Panc1 (cell line): ENCODE data around the gene ECI1.

Source experiments
- CTCF ChIP-seq: fragments of 450-650 bp; IDR thresholded peaks from 2 replicates; pipeline ENCODE4 v1.5.1; 2017; ENCODE audit warnings: mild to moderate bottlenecking
- POLR2AphosphoS5 ChIP-seq: IDR thresholded peaks from 2 replicates; pipeline ENCODE4 v1.6.1; 2012; ENCODE audit warnings: mild to moderate bottlenecking, low read depth, low read length, moderate library complexity
- REST ChIP-seq, 2 experiments: IDR thresholded peaks; 2 replicates each; pipeline ENCODE4 v1.6.1; 2011 to 2012; ENCODE audit warnings: low read depth in 2 of 2, control low read depth in 1 of 2, low read length in 1 of 2, mild to moderate bottlenecking in 1 of 2, moderate library complexity in 1 of 2; ENCODE audit not compliant: insufficient read depth in 1 of 2

DNA sequence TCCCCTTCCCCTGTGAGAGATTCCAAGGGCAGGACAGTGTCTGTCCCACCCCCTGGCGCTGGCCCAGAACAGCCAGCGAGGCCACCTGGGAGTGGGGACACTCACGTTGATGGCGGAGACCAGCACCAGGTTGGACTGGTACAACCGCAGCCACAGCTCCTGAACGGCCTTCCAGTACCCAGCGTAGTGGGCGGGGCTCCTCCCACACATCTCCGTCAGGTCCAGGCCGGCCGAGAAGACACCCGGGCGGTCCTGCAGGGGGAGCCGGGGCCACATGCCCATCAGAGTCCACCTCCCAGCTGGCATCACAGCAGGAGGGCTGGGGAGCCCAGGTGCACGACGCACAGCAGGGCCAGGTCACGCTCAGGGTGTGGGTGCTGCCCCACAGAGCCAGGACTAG, 7.1 kb downstream of the ECI1 start:
- peak; percentile 51; the same call in 1 of the 2 replicates for TF ChIP-seq CTCF
- no peak for TF ChIP-seq POLR2AphosphoS5
- no peak for TF ChIP-seq REST (IDR thresholded peaks at IDR 0.05; ENCODE audit: insufficient read depth in 1 of 2, low read depth in 2 of 2, low read length in 1 of 2)
